Mammary epithelial cell (primary cell): ENCODE measurements around the gene MRPS22.

Source experiments
- CTCF ChIP-seq, 2 donors: IDR thresholded peaks in 1 of 2; conservative IDR thresholded peaks in 1 of 2; 2 replicates each; pipeline ENCODE4 v1.5.1; 2011 to 2012; ENCODE audit warnings: inconsistent platforms in 2 of 2, low read length in 2 of 2, mild to moderate bottlenecking in 2 of 2, control low read depth in 1 of 2, low read depth in 1 of 2; ENCODE audit not compliant: insufficient read depth in 1 of 2; ENCODE audit errors: extremely low read depth in 1 of 2
- EZH2 ChIP-seq: IDR thresholded peaks from 2 replicates; pipeline ENCODE4 v1.6.1; 2012; ENCODE audit warnings: low read length, inconsistent platforms, borderline replicate concordance

GRCh38 chr3:139296141-139296718, 47.6 kb upstream of the MRPS22 start:
- no peak for TF ChIP-seq EZH2
- TF ChIP-seq CTCF (conservative IDR thresholded peaks at IDR 0.05 in 1 of 2, IDR thresholded peaks at IDR 0.05 in 1 of 2; ENCODE audit: extremely low read depth in 1 of 2, insufficient read depth in 1 of 2, low read depth in 1 of 2, low read length in 2 of 2) = no peak
